Vagina (tissue), 2 donors: ENCODE data around the gene EXOC2. TPM values are rescaled to one million over a fixed set of nuclear protein-coding genes. Genes with fewer than 3 reads are reported as not detected.

Experiments used
- DNase-seq, 2 donors: peaks; one replicate each; pipeline ENCODE4 v3.0.0-alpha.2; 2017; ENCODE audit errors: extremely low spot score in 2 of 2
- H3K27ac ChIP-seq: fragments of 200-600 bp; sonication (generic); one replicate; pipeline ENCODE4 v1.5.1; 2019
- H3K27me3 ChIP-seq: fragments of 200-600 bp; sonication (generic); one replicate; pipeline ENCODE4 v1.5.1; 2019
- H3K36me3 ChIP-seq, 2 donors: fragments of 200-600 bp; sonication (generic); one replicate each; pipeline ENCODE4 v1.5.1; 2017 to 2019
- H3K4me1 ChIP-seq: fragments of 200-600 bp; sonication (generic); one replicate; pipeline ENCODE4 v1.5.1; 2019
- H3K4me3 ChIP-seq, 2 donors: fragments of 200-600 bp; sonication (generic); 1 replicate in 1 of 2; 2 replicates in 1 of 2; pipeline ENCODE4 v1.5.1; 2016 to 2019
- H3K9me3 ChIP-seq: fragments of 200-600 bp; sonication (generic); one replicate; pipeline ENCODE4 v1.5.1; 2019
- POLR2A ChIP-seq, 2 donors: fragments of 450-650 bp; IDR thresholded peaks; one replicate each; pipeline ENCODE4 v1.6.1; 2017; ENCODE audit warnings: antibody characterized with exemption in 2 of 2, mild to moderate bottlenecking in 2 of 2, moderate library complexity in 2 of 2
- POLR2AphosphoS5 ChIP-seq, 2 donors: sonication (generic); formaldehyde crosslinking; IDR thresholded peaks; one replicate each; pipeline ENCODE4 v1.9.0; 2017; ENCODE audit warnings: antibody characterized with exemption in 2 of 2, mild to moderate bottlenecking in 2 of 2, low read depth in 1 of 2; ENCODE audit not compliant: insufficient read depth in 1 of 2
- intact Hi-C: fragments of 100-400 bp; cut with DNase I; formaldehyde crosslinking; loops from one replicate; pipeline ENCODE4 v1.15.1; 2023
- total RNA-seq: library from RNA; depleted of rRNA; stranded (reverse); fragments of >200 nt; gene quantifications from one replicate; pipeline ENCODE4 v1.2.3, GENCODE V29; 2016
- TF ChIP-seq, protein P1 (sequence below), 3 experiments: fragments of 450-650 bp in 2 of 3; fragments of 200-600 bp in 1 of 3; sonication (generic) in 1 of 3; IDR thresholded peaks; one replicate each; pipeline ENCODE4 v1.5.1; 2017 to 2019; ENCODE audit warnings: antibody characterized with exemption in 3 of 3, mild to moderate bottlenecking in 2 of 3, moderate library complexity in 2 of 3

The EXOC2 gene
- total RNA-seq, 1 donor from 2014 or later, result 23.6 TPM

DNA sequence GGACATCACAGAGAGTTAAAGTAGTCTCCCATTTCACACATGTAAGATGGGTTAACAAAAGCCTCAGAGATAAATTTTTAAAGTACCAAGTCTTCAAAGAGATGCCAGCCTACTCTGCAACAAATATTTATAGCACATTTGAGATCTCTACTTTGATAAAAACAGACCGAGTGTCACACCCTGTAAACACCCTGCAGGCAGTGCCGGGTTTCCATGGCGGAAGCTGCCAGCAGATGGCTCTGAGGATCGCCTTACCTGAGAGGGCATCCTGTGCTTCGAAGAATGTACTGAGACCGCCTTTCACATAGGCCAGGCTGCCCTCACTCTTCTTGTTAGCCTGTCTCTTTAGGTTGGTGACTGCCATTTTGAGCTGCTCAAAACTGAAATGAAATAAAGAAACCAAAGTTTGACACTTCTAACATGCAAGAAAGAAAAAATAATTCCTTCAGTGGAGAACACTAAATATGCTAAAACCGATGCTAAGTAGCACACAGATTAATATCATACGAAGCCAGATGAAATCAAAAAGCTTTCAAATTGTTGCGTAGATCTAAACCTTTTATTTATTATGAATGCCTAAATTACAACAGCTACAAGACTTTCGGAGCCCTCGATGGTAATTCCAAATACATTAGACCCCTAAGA is 75.4 kb downstream of the EXOC2 start:
- TF ChIP-seq POLR2A (IDR thresholded peaks at IDR 0.05), result no peak
- TF ChIP-seq, protein P1, sequence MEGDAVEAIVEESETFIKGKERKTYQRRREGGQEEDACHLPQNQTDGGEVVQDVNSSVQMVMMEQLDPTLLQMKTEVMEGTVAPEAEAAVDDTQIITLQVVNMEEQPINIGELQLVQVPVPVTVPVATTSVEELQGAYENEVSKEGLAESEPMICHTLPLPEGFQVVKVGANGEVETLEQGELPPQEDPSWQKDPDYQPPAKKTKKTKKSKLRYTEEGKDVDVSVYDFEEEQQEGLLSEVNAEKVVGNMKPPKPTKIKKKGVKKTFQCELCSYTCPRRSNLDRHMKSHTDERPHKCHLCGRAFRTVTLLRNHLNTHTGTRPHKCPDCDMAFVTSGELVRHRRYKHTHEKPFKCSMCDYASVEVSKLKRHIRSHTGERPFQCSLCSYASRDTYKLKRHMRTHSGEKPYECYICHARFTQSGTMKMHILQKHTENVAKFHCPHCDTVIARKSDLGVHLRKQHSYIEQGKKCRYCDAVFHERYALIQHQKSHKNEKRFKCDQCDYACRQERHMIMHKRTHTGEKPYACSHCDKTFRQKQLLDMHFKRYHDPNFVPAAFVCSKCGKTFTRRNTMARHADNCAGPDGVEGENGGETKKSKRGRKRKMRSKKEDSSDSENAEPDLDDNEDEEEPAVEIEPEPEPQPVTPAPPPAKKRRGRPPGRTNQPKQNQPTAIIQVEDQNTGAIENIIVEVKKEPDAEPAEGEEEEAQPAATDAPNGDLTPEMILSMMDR (IDR thresholded peaks at IDR 0.05), result no peak
- TF ChIP-seq POLR2AphosphoS5 (IDR thresholded peaks at IDR 0.05; ENCODE audit: insufficient read depth in 1 of 2, low read depth in 1 of 2), result no peak
- intact Hi-C loops, result no loop called here
- H3K4me3 ChIP-seq, result no peak overlapping the region
- no peaks in the 10 kb centered on the region for H3K4me1 ChIP-seq
- DNase-seq, result no peak
- H3K27me3 ChIP-seq, result no peaks in the 10 kb centered on the region
- peaks cover 0 to 19% of the 10 kb centered on the region in 2 donors for H3K36me3 ChIP-seq
- H3K27ac ChIP-seq, result no peak overlapping the region
- no peaks in the 10 kb centered on the region for H3K9me3 ChIP-seq

DNA sequence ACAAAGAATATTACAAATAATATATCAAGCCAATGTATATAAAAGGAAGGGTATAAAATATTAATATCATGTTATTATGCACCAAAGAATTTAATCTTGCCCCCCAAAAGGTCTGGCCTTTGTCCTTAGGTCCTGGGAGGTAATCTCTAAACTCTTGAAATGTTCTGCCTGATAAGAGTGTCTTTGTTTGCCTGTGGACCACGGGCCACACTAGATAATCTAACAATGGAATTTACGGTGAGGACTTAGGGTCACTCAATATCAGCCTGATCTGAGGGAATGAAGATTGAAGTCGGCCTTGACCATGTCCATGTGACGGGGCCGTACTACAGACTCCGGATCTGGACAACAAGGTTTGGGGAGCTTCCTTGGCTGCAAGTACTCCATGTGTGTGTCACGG is 79.0 kb downstream of the EXOC2 start:
- no peaks in the 10 kb centered on the region for H3K4me1 ChIP-seq
- H3K36me3 ChIP-seq, result peaks cover 0 to 5% of the 10 kb centered on the region in 2 donors
- TF ChIP-seq, protein P1 (IDR thresholded peaks at IDR 0.05), result no peak
- TF ChIP-seq POLR2AphosphoS5 (IDR thresholded peaks at IDR 0.05; ENCODE audit: insufficient read depth in 1 of 2, low read depth in 1 of 2) (no peak), POLR2A (IDR thresholded peaks at IDR 0.05) (no peak)
- H3K27me3 ChIP-seq, result no peaks in the 10 kb centered on the region
- H3K4me3 ChIP-seq, result no peak overlapping the region
- H3K9me3 ChIP-seq, result no peaks in the 10 kb centered on the region
- H3K27ac ChIP-seq, result no peak overlapping the region
- intact Hi-C loops, result no loop called here
- DNase-seq, result no peak

- no peak overlapping the region for H3K4me3 ChIP-seq
- H3K27ac ChIP-seq, result no peak overlapping the region
- no peaks in the 10 kb centered on the region for H3K4me1 ChIP-seq
- DNase-seq, result no peak
- peaks cover 0 to 6% of the 10 kb centered on the region in 2 donors for H3K36me3 ChIP-seq
- intact Hi-C loops, result no loop called here
- H3K27me3 ChIP-seq, result no peaks in the 10 kb centered on the region
- TF ChIP-seq POLR2AphosphoS5 (IDR thresholded peaks at IDR 0.05; ENCODE audit: insufficient read depth in 1 of 2, low read depth in 1 of 2) (no peak), POLR2A (IDR thresholded peaks at IDR 0.05) (no peak)
- TF ChIP-seq, protein P1 (IDR thresholded peaks at IDR 0.05), result no peak
- no peaks in the 10 kb centered on the region for H3K9me3 ChIP-seq
Measured at GRCh38 chr6:611928-612327, 81.0 kb downstream of the EXOC2 start.

GRCh38 chr6:610882-611281 is 82.1 kb downstream of the EXOC2 start:
- no peaks in the 10 kb centered on the region for H3K4me1 ChIP-seq
- H3K4me3 ChIP-seq, result no peak overlapping the region
- H3K36me3 ChIP-seq, result peaks cover 0 to 14% of the 10 kb centered on the region in 2 donors
- no peak for DNase-seq
- H3K9me3 ChIP-seq, result no peaks in the 10 kb centered on the region
- intact Hi-C loops, result no loop called here
- H3K27ac ChIP-seq, result no peak overlapping the region
- TF ChIP-seq POLR2AphosphoS5 (IDR thresholded peaks at IDR 0.05; ENCODE audit: insufficient read depth in 1 of 2, low read depth in 1 of 2) (no peak), POLR2A (IDR thresholded peaks at IDR 0.05) (no peak)
- TF ChIP-seq, protein P1 (IDR thresholded peaks at IDR 0.05), result no peak
- H3K27me3 ChIP-seq, result no peaks in the 10 kb centered on the region

- no peak overlapping the region for H3K27ac ChIP-seq
- no peaks in the 10 kb centered on the region for H3K4me1 ChIP-seq
- TF ChIP-seq POLR2AphosphoS5 (IDR thresholded peaks at IDR 0.05; ENCODE audit: insufficient read depth in 1 of 2, low read depth in 1 of 2), result no peak
- TF ChIP-seq, protein P1 (IDR thresholded peaks at IDR 0.05), result no peak
- no peak for TF ChIP-seq POLR2A (IDR thresholded peaks at IDR 0.05)
- H3K4me3 ChIP-seq, result no peak overlapping the region
- DNase-seq, result no peak
- no peaks in the 10 kb centered on the region for H3K9me3 ChIP-seq
- peaks cover 0 to 9% of the 10 kb centered on the region in 2 donors for H3K36me3 ChIP-seq
- H3K27me3 ChIP-seq, result no peaks in the 10 kb centered on the region
- intact Hi-C loops, result no loop called here
Measured at GRCh38 chr6:609905-610304, 83.0 kb downstream of the EXOC2 start.
